ENCODE results near the gene SH3RF2. TPM values are rescaled to one million over a fixed set of nuclear protein-coding genes. Genes with fewer than 3 reads are reported as not detected.

The SH3RF2 gene
- total and polyA plus RNA-seq, 2 experiments from 2014 or later = 35.1 to 35.4 TPM

DNA sequence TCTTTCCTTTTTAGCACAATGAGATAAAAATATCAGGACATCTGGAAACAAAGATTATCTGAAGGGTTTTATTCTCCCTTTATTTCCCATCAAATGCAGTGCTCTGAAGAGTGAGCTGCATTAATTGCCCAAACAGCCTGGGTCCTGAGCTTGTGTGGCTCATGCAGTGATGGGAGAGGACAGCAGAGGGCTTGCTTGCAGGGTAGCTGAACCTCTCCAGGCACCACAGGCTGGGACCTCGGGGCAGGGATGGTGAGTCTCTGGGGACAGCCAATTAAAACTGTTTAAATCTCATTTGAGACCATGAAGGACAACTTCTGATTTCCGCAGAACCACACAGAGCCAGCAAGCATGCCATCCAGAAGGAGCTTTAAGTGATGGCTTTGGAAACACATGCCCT lies 97.7 kb downstream of the SH3RF2 start:
- WGBS (ENCODE audit: low lambda C conversion rate, missing lambda C conversion rate) = 79% methylated on average over 2 of the region's 2 CpGs
- no peak for TF ChIP-seq EZH2phosphoT487 (IDR thresholded peaks at IDR 0.05; ENCODE audit: low read depth, severe bottlenecking, unreplicated experiment)
- TF ChIP-seq EZH2 (IDR thresholded peaks at IDR 0.05; ENCODE audit: borderline replicate concordance) = no peak
- TF ChIP-seq, protein P1, sequence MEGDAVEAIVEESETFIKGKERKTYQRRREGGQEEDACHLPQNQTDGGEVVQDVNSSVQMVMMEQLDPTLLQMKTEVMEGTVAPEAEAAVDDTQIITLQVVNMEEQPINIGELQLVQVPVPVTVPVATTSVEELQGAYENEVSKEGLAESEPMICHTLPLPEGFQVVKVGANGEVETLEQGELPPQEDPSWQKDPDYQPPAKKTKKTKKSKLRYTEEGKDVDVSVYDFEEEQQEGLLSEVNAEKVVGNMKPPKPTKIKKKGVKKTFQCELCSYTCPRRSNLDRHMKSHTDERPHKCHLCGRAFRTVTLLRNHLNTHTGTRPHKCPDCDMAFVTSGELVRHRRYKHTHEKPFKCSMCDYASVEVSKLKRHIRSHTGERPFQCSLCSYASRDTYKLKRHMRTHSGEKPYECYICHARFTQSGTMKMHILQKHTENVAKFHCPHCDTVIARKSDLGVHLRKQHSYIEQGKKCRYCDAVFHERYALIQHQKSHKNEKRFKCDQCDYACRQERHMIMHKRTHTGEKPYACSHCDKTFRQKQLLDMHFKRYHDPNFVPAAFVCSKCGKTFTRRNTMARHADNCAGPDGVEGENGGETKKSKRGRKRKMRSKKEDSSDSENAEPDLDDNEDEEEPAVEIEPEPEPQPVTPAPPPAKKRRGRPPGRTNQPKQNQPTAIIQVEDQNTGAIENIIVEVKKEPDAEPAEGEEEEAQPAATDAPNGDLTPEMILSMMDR (IDR thresholded peaks at IDR 0.05; ENCODE audit: poor library complexity) = no peak
- Histone ChIP-seq H3K27ac (no peak overlapping the region), H2AFZ (no peak overlapping the region), H3K4me1 (ENCODE audit: insufficient read depth) (no peaks in the 10 kb centered on the region), H3K9me2 (replicated peaks; ENCODE audit: insufficient read depth) (no peaks in the 10 kb centered on the region), H3K79me2 (peaks cover 7% of the 10 kb centered on the region), H3K4me3 (no peak overlapping the region), H3K9me3 (ENCODE audit: low read depth) (no peaks in the 10 kb centered on the region), H4K20me1 (ENCODE audit: insufficient read depth, poor library complexity, severe bottlenecking) (no peaks in the 10 kb centered on the region), H3K36me3 (replicated peaks; ENCODE audit: insufficient read depth, low read depth) (no peaks in the 10 kb centered on the region), H3K27me3 (no peaks in the 10 kb centered on the region), H3K4me2 (no peak overlapping the region)
- no peak for DNase-seq (ENCODE audit: low spot score)

GRCh38 chr5:146034605-146035004 lies 98.2 kb downstream of the SH3RF2 start:
- no peaks in the 10 kb centered on the region for H3K9me2 ChIP-seq (replicated peaks; ENCODE audit: insufficient read depth)
- H4K20me1 ChIP-seq (ENCODE audit: insufficient read depth, poor library complexity, severe bottlenecking) = no peaks in the 10 kb centered on the region
- no peaks in the 10 kb centered on the region for H3K9me3 ChIP-seq (ENCODE audit: low read depth)
- no peaks in the 10 kb centered on the region for H3K36me3 ChIP-seq (replicated peaks; ENCODE audit: insufficient read depth, low read depth)
- H3K4me3 ChIP-seq = no peak overlapping the region
- DNase-seq (ENCODE audit: low spot score) = no peak
- H3K27me3 ChIP-seq = no peaks in the 10 kb centered on the region
- no peak for TF ChIP-seq EZH2phosphoT487 (IDR thresholded peaks at IDR 0.05; ENCODE audit: low read depth, severe bottlenecking, unreplicated experiment)
- TF ChIP-seq, protein P1 (IDR thresholded peaks at IDR 0.05; ENCODE audit: poor library complexity) = no peak
- no peak for TF ChIP-seq EZH2 (IDR thresholded peaks at IDR 0.05; ENCODE audit: borderline replicate concordance)
- 72% methylated on average over 4 of the region's 4 CpGs for WGBS (ENCODE audit: low lambda C conversion rate, missing lambda C conversion rate)
- peaks cover 7% of the 10 kb centered on the region for H3K79me2 ChIP-seq
- no peaks in the 10 kb centered on the region for H3K4me1 ChIP-seq (ENCODE audit: insufficient read depth)
- no peak overlapping the region for H2AFZ ChIP-seq
- H3K4me2 ChIP-seq = no peak overlapping the region
- H3K27ac ChIP-seq = no peak overlapping the region

- TF ChIP-seq EZH2phosphoT487 (IDR thresholded peaks at IDR 0.05; ENCODE audit: low read depth, severe bottlenecking, unreplicated experiment) = no peak
- TF ChIP-seq EZH2 (IDR thresholded peaks at IDR 0.05; ENCODE audit: borderline replicate concordance) = no peak
- no peak overlapping the region for H3K4me3 ChIP-seq
- peaks cover 16% of the 10 kb centered on the region for H3K4me1 ChIP-seq (ENCODE audit: insufficient read depth)
- DNase-seq (ENCODE audit: low spot score) = no peak
- no peaks in the 10 kb centered on the region for H3K9me3 ChIP-seq (ENCODE audit: low read depth)
- H3K9me2 ChIP-seq (replicated peaks; ENCODE audit: insufficient read depth) = no peaks in the 10 kb centered on the region
- H3K36me3 ChIP-seq (replicated peaks; ENCODE audit: insufficient read depth, low read depth) = no peaks in the 10 kb centered on the region
- peaks cover 14% of the 10 kb centered on the region for H3K79me2 ChIP-seq
- no peaks in the 10 kb centered on the region for H3K27me3 ChIP-seq
- no peak overlapping the region for H3K4me2 ChIP-seq
- no peaks in the 10 kb centered on the region for H4K20me1 ChIP-seq (ENCODE audit: insufficient read depth, poor library complexity, severe bottlenecking)
- no peak overlapping the region for H2AFZ ChIP-seq
- no peak overlapping the region for H3K27ac ChIP-seq
- 79% methylated on average over 3 of the region's 3 CpGs for WGBS (ENCODE audit: low lambda C conversion rate, missing lambda C conversion rate)
These were observed 103.0 kb downstream of the SH3RF2 start for GRCh38 chr5:146039420-146039819.

GRCh38 chr5:146040527-146040926 lies 104.1 kb downstream of the SH3RF2 start:
- Histone ChIP-seq H3K27me3 (no peaks in the 10 kb centered on the region), H3K4me2 (no peak overlapping the region), H3K79me2 (peaks cover 19% of the 10 kb centered on the region), H3K27ac (peak overlapping the region; percentile 37), H3K4me1 (ENCODE audit: insufficient read depth) (peaks cover 16% of the 10 kb centered on the region), H3K9me2 (replicated peaks; ENCODE audit: insufficient read depth) (no peaks in the 10 kb centered on the region), H4K20me1 (ENCODE audit: insufficient read depth, poor library complexity, severe bottlenecking) (no peaks in the 10 kb centered on the region), H2AFZ (no peak overlapping the region), H3K36me3 (replicated peaks; ENCODE audit: insufficient read depth, low read depth) (peaks cover under 1% of the 10 kb centered on the region), H3K4me3 (no peak overlapping the region), H3K9me3 (ENCODE audit: low read depth) (no peaks in the 10 kb centered on the region)
- 66% methylated on average over 3 of the region's 3 CpGs for WGBS (ENCODE audit: low lambda C conversion rate, missing lambda C conversion rate)
- DNase-seq (ENCODE audit: low spot score) = no peak
- TF ChIP-seq, protein P1 (IDR thresholded peaks at IDR 0.05; ENCODE audit: poor library complexity) = no peak
- no peak for TF ChIP-seq EZH2phosphoT487 (IDR thresholded peaks at IDR 0.05; ENCODE audit: low read depth, severe bottlenecking, unreplicated experiment)
- no peak for TF ChIP-seq EZH2 (IDR thresholded peaks at IDR 0.05; ENCODE audit: borderline replicate concordance)
